ENCODE data around the gene TP53RK. TPM values are rescaled to one million over a fixed set of nuclear protein-coding genes. Genes with fewer than 3 reads are reported as not detected.
A peak's percentile ranks its signal among the peaks of the same experiment; 100 is the strongest.

TP53RK gene
- total and polyA plus RNA-seq, 2 of the 13 experiments (the other 11 are each of a cell fraction or from before 2014, with no cell fraction given) = 12.9 to 25.5 TPM

DNA sequence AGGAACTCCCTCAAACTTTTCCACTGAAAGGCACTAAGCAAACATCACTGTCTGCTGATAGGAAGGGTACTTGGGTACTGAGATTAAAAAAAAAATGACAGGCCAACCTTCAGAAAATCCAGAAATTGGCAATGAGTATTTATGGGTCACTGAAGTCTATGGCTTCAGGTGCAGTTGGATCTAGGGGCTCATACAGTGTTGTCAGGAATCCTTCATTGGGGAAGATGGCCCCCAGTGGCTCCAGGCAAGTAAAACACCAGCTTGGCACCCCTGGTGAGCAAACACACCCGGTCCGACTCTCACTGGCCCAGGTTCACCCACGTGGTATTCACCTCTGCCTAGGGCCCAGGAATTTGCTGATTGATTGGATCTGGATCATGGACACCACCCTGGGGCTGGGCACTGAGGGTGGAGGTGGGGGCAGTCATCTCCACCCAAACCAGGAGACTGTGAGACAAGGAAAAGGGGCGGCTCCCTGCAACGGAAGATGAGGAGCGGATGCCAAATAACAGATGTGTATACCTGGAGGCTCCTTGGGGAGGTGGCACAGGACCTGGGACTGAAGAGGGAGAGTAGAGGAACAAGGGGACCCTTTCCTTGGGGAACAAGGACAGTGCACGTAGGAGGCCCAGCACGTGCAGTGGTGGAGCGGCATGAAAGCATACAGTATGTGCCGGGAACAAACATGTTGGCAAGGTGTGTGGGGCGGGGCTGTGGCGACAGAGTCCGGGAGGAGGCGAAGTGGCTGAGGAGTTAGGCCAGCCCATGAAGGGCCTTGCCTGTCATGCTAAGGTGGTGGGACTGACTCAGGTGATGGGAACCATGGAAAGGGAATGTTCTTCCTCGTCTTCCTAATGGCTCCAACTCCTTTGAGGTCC is 25.0 kb upstream of the TP53RK start (continued):
- TF ChIP-seq, protein P1, sequence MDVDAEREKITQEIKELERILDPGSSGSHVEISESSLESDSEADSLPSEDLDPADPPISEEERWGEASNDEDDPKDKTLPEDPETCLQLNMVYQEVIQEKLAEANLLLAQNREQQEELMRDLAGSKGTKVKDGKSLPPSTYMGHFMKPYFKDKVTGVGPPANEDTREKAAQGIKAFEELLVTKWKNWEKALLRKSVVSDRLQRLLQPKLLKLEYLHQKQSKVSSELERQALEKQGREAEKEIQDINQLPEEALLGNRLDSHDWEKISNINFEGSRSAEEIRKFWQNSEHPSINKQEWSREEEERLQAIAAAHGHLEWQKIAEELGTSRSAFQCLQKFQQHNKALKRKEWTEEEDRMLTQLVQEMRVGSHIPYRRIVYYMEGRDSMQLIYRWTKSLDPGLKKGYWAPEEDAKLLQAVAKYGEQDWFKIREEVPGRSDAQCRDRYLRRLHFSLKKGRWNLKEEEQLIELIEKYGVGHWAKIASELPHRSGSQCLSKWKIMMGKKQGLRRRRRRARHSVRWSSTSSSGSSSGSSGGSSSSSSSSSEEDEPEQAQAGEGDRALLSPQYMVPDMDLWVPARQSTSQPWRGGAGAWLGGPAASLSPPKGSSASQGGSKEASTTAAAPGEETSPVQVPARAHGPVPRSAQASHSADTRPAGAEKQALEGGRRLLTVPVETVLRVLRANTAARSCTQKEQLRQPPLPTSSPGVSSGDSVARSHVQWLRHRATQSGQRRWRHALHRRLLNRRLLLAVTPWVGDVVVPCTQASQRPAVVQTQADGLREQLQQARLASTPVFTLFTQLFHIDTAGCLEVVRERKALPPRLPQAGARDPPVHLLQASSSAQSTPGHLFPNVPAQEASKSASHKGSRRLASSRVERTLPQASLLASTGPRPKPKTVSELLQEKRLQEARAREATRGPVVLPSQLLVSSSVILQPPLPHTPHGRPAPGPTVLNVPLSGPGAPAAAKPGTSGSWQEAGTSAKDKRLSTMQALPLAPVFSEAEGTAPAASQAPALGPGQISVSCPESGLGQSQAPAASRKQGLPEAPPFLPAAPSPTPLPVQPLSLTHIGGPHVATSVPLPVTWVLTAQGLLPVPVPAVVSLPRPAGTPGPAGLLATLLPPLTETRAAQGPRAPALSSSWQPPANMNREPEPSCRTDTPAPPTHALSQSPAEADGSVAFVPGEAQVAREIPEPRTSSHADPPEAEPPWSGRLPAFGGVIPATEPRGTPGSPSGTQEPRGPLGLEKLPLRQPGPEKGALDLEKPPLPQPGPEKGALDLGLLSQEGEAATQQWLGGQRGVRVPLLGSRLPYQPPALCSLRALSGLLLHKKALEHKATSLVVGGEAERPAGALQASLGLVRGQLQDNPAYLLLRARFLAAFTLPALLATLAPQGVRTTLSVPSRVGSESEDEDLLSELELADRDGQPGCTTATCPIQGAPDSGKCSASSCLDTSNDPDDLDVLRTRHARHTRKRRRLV (CRISPR knock-in tag; IDR thresholded peaks at IDR 0.05) = no peak
- TF ChIP-seq, protein P2, sequence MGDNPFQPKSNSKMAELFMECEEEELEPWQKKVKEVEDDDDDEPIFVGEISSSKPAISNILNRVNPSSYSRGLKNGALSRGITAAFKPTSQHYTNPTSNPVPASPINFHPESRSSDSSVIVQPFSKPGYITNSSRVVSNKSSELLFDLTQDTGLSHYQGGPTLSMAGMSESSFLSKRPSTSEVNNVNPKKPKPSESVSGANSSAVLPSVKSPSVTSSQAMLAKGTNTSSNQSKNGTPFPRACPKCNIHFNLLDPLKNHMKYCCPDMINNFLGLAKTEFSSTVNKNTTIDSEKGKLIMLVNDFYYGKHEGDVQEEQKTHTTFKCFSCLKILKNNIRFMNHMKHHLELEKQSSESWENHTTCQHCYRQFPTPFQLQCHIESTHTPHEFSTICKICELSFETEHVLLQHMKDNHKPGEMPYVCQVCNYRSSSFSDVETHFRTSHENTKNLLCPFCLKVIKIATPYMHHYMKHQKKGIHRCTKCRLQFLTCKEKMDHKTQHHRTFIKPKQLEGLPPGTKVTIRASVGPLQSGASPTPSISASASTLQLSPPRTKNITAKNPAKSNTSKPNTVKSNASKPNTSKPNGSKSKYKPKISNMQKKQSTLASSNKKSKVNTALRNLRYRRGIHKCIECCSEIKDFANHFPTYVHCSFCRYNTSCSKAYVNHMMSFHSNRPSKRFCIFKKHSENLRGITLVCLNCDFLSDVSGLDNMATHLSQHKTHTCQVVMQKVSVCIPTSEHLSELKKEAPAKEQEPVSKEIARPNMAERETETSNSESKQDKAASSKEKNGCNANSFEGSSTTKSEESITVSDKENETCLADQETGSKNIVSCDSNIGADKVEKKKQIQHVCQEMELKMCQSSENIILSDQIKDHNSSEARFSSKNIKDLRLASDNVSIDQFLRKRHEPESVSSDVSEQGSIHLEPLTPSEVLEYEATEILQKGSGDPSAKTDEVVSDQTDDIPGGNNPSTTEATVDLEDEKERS (CRISPR knock-in tag; IDR thresholded peaks at IDR 0.05) = no peak
- TF ChIP-seq NONO (IDR thresholded peaks at IDR 0.05) (no peak), NONO (CRISPR knock-in tag; conservative IDR thresholded peaks at IDR 0.05) (0 out of 2 replicates have a peak, but pooled peaks have one; percentile 37), ZNF337 (CRISPR knock-in tag; IDR thresholded peaks at IDR 0.05; ENCODE audit: borderline replicate concordance, low read depth) (no peak), SOX6 (IDR thresholded peaks at IDR 0.05) (no peak), SOX6 (CRISPR knock-in tag; IDR thresholded peaks at IDR 0.05) (no peak), ZNF567 (CRISPR knock-in tag; IDR thresholded peaks at IDR 0.05; ENCODE audit: borderline replicate concordance) (no peak)
- TF ChIP-seq, protein P3, sequence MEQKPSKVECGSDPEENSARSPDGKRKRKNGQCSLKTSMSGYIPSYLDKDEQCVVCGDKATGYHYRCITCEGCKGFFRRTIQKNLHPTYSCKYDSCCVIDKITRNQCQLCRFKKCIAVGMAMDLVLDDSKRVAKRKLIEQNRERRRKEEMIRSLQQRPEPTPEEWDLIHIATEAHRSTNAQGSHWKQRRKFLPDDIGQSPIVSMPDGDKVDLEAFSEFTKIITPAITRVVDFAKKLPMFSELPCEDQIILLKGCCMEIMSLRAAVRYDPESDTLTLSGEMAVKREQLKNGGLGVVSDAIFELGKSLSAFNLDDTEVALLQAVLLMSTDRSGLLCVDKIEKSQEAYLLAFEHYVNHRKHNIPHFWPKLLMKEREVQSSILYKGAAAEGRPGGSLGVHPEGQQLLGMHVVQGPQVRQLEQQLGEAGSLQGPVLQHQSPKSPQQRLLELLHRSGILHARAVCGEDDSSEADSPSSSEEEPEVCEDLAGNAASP (CRISPR knock-in tag; IDR thresholded peaks at IDR 0.05; ENCODE audit: borderline replicate concordance) = no peak
- TF ChIP-seq, protein P4, sequence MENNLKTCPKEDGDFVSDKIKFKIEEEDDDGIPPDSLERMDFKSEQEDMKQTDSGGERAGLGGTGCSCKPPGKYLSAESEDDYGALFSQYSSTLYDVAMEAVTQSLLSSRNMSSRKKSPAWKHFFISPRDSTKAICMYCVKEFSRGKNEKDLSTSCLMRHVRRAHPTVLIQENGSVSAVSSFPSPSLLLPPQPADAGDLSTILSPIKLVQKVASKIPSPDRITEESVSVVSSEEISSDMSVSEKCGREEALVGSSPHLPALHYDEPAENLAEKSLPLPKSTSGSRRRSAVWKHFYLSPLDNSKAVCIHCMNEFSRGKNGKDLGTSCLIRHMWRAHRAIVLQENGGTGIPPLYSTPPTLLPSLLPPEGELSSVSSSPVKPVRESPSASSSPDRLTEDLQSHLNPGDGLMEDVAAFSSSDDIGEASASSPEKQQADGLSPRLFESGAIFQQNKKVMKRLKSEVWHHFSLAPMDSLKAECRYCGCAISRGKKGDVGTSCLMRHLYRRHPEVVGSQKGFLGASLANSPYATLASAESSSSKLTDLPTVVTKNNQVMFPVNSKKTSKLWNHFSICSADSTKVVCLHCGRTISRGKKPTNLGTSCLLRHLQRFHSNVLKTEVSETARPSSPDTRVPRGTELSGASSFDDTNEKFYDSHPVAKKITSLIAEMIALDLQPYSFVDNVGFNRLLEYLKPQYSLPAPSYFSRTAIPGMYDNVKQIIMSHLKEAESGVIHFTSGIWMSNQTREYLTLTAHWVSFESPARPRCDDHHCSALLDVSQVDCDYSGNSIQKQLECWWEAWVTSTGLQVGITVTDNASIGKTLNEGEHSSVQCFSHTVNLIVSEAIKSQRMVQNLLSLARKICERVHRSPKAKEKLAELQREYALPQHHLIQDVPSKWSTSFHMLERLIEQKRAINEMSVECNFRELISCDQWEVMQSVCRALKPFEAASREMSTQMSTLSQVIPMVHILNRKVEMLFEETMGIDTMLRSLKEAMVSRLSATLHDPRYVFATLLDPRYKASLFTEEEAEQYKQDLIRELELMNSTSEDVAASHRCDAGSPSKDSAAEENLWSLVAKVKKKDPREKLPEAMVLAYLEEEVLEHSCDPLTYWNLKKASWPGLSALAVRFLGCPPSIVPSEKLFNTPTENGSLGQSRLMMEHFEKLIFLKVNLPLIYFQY (CRISPR knock-in tag; IDR thresholded peaks at IDR 0.05; ENCODE audit: borderline replicate concordance) = no peak
- TF ChIP-seq, protein P5, sequence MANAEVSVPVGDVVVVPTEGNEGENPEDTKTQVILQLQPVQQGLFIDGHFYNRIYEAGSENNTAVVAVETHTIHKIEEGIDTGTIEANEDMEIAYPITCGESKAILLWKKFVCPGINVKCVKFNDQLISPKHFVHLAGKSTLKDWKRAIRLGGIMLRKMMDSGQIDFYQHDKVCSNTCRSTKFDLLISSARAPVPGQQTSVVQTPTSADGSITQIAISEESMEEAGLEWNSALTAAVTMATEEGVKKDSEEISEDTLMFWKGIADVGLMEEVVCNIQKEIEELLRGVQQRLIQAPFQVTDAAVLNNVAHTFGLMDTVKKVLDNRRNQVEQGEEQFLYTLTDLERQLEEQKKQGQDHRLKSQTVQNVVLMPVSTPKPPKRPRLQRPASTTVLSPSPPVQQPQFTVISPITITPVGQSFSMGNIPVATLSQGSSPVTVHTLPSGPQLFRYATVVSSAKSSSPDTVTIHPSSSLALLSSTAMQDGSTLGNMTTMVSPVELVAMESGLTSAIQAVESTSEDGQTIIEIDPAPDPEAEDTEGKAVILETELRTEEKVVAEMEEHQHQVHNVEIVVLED (CRISPR knock-in tag; IDR thresholded peaks at IDR 0.05; ENCODE audit: borderline replicate concordance) = no peak

All from HepG2 (cell line).